MCF 10A (cell line): ENCODE measurements around the gene FAM184B. TPM values are rescaled to one million over a fixed set of nuclear protein-coding genes. Genes with fewer than 3 reads are reported as not detected.
"Not testable (repeated sequence)": the region's sequence is repeated elsewhere in the genome, so short reads cannot be mapped to it uniquely, and the experiment has no call there.

ENCODE experiments used
- BruUV-seq: library from RNA; stranded (reverse); fragments of 400-500 nt; replicated peaks from 2 replicates; lab custom pipeline; 2021; lab: Mats Ljungman, UMichigan
- CTCF ChIA-PET: fragments of 300-600 bp; sonication (Branson Sonifier 250); formaldehyde crosslinking; extraction: SDS; loops from one replicate; lab custom pipeline; 2021; ENCODE audit warnings: antibody characterized with exemption, inconsistent platforms; lab: Yijun Ruan, JAX
- POLR2A ChIA-PET: fragments of 300-600, 350-650 bp; sonication (Branson Sonifier 250); formaldehyde crosslinking; extraction: SDS; loops from one replicate; lab custom pipeline; 2020; ENCODE audit warnings: antibody characterized with exemption, inconsistent platforms; lab: Yijun Ruan, JAX
- DNase-seq: peaks from one replicate; pipeline ENCODE4 v3.0.0-alpha.2; 2018; ENCODE audit not compliant: unreplicated experiment
- H3K27ac Mint-ChIP-seq: one replicate; pipeline ENCODE4 v1.8.0; 2022; ENCODE audit warnings: mild to moderate bottlenecking, low read depth, mixed read lengths; ENCODE audit not compliant: unreplicated experiment
- H3K27me3 Mint-ChIP-seq: one replicate; pipeline ENCODE4 v1.8.0; 2022; ENCODE audit warnings: mixed read lengths; ENCODE audit not compliant: insufficient read depth, unreplicated experiment
- H3K36me3 Mint-ChIP-seq: one replicate; pipeline ENCODE4 v1.8.0; 2022; ENCODE audit warnings: mild to moderate bottlenecking, moderate library complexity, mixed read lengths; ENCODE audit not compliant: insufficient read depth, unreplicated experiment
- H3K4me1 Mint-ChIP-seq: one replicate; pipeline ENCODE4 v1.8.0; 2022; ENCODE audit warnings: mixed read lengths; ENCODE audit not compliant: insufficient read depth, unreplicated experiment
- H3K4me3 Mint-ChIP-seq: one replicate; pipeline ENCODE4 v1.8.0; 2022; ENCODE audit warnings: mild to moderate bottlenecking, moderate library complexity, mixed read lengths; ENCODE audit not compliant: unreplicated experiment
- H3K9me3 Mint-ChIP-seq: one replicate; pipeline ENCODE4 v1.8.0; 2022; ENCODE audit warnings: mixed read lengths; ENCODE audit not compliant: unreplicated experiment
- intact Hi-C: fragments of 100-400 bp; cut with micrococcal nuclease; formaldehyde crosslinking; loops from 2 replicates; pipeline ENCODE4 v1.14.1; 2022
- total RNA-seq: library from RNA; stranded (reverse); gene quantifications from 2 replicates; pipeline ENCODE4 v1.2.3, GENCODE V29; 2022
- TF ChIP-seq, protein P1 (sequence below): fragments of 200-600 bp; IDR thresholded peaks from one replicate; pipeline ENCODE4 v1.8.0; 2022; ENCODE audit warnings: antibody characterized with exemption, mild to moderate bottlenecking; ENCODE audit not compliant: unreplicated experiment

FAM184B gene
- total RNA-seq, 1 experiment from 2014 or later: not detected

DNA sequence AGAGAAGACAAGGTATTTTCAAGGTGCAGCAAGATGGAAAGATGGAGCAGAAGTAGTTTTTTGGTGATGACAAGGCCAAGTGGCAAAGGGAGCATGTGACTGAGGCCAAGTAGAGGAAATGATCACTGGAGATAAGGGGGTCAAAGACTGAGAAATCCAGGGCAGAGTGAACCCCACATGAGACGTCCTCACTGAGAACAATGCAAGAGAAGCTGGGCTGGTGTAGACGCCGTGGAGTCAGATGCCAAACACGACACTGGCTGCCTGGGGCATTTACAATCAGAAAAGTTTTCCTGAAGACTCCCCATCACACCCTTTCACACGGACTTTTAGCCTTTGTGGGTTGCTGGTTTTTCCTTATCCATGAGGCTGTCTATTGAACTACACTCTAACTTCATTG, 69.3 kb downstream of the FAM184B start:
- DNase-seq: no peak
- ChIA-PET POLR2A (no interaction called here), CTCF (no interaction called here)
- no peaks in the 10 kb centered on the region for H3K36me3 Mint-ChIP-seq
- no peak overlapping the region for H3K27ac Mint-ChIP-seq
- H3K27me3 Mint-ChIP-seq: no peaks in the 10 kb centered on the region
- TF ChIP-seq, protein P1, sequence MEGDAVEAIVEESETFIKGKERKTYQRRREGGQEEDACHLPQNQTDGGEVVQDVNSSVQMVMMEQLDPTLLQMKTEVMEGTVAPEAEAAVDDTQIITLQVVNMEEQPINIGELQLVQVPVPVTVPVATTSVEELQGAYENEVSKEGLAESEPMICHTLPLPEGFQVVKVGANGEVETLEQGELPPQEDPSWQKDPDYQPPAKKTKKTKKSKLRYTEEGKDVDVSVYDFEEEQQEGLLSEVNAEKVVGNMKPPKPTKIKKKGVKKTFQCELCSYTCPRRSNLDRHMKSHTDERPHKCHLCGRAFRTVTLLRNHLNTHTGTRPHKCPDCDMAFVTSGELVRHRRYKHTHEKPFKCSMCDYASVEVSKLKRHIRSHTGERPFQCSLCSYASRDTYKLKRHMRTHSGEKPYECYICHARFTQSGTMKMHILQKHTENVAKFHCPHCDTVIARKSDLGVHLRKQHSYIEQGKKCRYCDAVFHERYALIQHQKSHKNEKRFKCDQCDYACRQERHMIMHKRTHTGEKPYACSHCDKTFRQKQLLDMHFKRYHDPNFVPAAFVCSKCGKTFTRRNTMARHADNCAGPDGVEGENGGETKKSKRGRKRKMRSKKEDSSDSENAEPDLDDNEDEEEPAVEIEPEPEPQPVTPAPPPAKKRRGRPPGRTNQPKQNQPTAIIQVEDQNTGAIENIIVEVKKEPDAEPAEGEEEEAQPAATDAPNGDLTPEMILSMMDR: no peak
- intact Hi-C loops: no loop called here
- H3K9me3 Mint-ChIP-seq: no peaks in the 10 kb centered on the region
- no TSS peak for BruUV-seq
- no peak overlapping the region for H3K4me3 Mint-ChIP-seq
- H3K4me1 Mint-ChIP-seq: no peaks in the 10 kb centered on the region

DNA sequence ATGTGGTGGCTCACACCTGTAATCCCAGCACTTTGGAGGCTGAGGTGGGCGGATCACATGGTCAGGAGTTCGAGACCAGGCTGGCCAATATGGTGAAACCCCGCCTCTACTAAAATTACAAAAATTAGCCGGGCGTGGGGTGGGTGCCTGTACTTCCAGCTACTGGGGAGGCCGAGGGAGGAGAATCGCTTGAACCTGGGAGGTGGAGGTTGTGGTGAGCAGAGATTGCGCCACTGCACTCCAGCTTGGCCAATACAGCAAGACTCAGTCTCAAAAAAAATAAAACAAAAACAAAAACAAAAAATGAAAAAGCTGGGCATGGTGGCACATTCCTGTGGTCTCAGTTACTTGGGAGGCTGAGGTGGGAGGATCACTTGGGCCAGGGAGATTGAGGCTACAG, 70.2 kb downstream of the FAM184B start:
- H3K27ac Mint-ChIP-seq, H3K27me3 Mint-ChIP-seq, H3K9me3 Mint-ChIP-seq, CTCF ChIA-PET, DNase-seq, H3K36me3 Mint-ChIP-seq, intact Hi-C loops, H3K4me1 Mint-ChIP-seq, H3K4me3 Mint-ChIP-seq, POLR2A ChIA-PET, BruUV-seq: not testable (repeated sequence)

DNA sequence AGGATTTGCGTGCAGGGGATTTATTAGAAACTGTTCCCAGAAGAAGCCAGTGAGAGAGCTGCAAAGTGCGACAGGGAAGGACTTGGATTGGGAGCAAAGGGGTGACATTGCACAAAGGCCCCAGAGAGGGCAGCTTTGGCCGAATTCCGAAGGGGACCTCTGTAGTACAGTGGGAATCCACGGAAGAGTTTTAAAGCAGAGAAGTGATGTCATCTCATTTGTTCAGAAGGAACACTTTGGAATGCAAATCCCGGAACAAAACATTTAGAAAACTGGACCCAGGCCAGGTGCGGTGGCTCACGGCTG, 71.7 kb downstream of the FAM184B start:
- BruUV-seq: no TSS peak
- Mint-ChIP-seq H3K27ac (no peak overlapping the region), H3K4me3 (no peak overlapping the region), H3K9me3 (no peaks in the 10 kb centered on the region), H3K27me3 (peaks cover 16% of the 10 kb centered on the region), H3K4me1 (no peaks in the 10 kb centered on the region), H3K36me3 (no peaks in the 10 kb centered on the region)
- ChIA-PET POLR2A (interaction anchor here (0.6 to 1.1 kb wide), 2 partner anchors 31 to 98 kb away, joined by 3 to 4 read pairs; no protein-coding TSS in a partner anchor), CTCF (no interaction called here)
- DNase-seq: no peak
- TF ChIP-seq, protein P1: no peak
- intact Hi-C loops: no loop called here

DNA sequence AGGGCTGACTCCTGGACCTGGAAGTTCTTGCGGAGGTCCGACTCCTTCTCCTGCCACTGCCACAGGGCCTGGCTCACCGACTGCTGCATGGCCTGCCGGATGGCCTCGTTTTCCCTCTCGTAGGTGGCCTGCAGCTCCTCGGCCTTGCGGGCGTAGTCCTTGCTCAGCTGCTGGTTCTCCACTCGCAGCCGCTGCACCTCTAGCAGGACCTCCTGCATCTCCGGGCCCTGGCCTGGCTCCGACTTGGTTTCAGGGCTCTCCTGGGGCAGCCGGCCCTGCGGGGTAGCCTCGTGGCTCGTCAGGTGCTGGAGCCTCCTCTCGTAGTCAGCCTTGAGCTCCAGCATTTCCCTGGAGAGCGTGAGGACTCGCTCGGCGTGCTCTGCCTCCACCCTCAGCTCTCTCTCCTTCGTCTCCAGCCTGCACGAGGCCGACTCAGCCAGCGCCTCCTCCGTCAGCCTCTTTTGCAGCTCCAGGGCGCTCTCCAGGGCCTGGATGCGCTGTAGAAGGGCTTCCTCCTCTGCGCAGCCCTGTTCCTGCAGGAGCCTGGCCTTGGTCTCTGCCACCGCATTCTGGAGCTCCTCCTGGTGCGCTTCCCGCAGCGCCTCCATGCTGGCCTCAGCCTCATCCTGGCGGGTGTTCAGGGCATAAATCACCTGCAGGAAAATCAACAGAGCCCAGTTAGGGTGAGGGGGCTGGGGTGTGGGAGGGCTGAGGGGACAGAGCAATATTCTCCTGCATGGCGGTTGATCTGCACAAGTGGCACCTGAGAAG, 72.2 kb downstream of the FAM184B start:
- intact Hi-C loops: no loop called here
- CTCF ChIA-PET: no interaction called here

More for the DNA sequence above, 72.2 kb downstream of the FAM184B start:
- H3K27ac Mint-ChIP-seq: no peak overlapping the region
- peaks cover 22% of the 10 kb centered on the region for H3K27me3 Mint-ChIP-seq
- DNase-seq: no peak
- H3K36me3 Mint-ChIP-seq: no peaks in the 10 kb centered on the region
- no peak overlapping the region for H3K4me3 Mint-ChIP-seq
- no peaks in the 10 kb centered on the region for H3K4me1 Mint-ChIP-seq
- TF ChIP-seq, protein P1: no peak
- H3K9me3 Mint-ChIP-seq: no peaks in the 10 kb centered on the region
- BruUV-seq: no TSS peak
- POLR2A ChIA-PET: interaction anchor here (0.6 to 1.1 kb wide), 2 partner anchors 31 to 99 kb away, joined by 3 to 4 read pairs; no protein-coding TSS in a partner anchor
